Ovary (tissue), 9 donors: ENCODE results near the gene VWA5B1. TPM values are rescaled to one million over a fixed set of nuclear protein-coding genes. Genes with fewer than 3 reads are reported as not detected.

Source experiments
- DNase-seq, 5 donors: peaks; one replicate each; pipeline ENCODE4 v3.0.0-alpha.2; 2019 to 2020
- H3K27ac ChIP-seq, 2 donors: fragments of 200-600 bp; one replicate each; pipeline versions ENCODE4 v1.5.1 to v1.8.0; 2019 to 2022
- H3K27me3 ChIP-seq: fragments of 200-600 bp; one replicate; pipeline ENCODE4 v1.8.0; 2022
- H3K36me3 ChIP-seq: fragments of 200-600 bp; sonication (generic); one replicate; pipeline ENCODE4 v1.5.1; 2019
- H3K4me1 ChIP-seq: one replicate; pipeline ENCODE4 v1.8.1; 2013; ENCODE audit warnings: mild to moderate bottlenecking, moderate library complexity; ENCODE audit not compliant: insufficient read depth
- H3K4me3 ChIP-seq: fragments of 200-600 bp; sonication (generic); one replicate; pipeline ENCODE4 v1.5.1; 2017
- H3K9me3 ChIP-seq, 2 donors: fragments of 200-600 bp in 1 of 2; sonication (generic) in 1 of 2; one replicate each; pipeline versions ENCODE4 v1.5.1 to v1.8.1; 2013 to 2019; ENCODE audit warnings: mild to moderate bottlenecking in 1 of 2, moderate library complexity in 1 of 2
- CTCF ChIP-seq, 3 donors: fragments of 450-650 bp in 2 of 3; fragments of 200-600 bp in 1 of 3; IDR thresholded peaks; one replicate each; pipeline versions ENCODE4 v1.5.1 to v1.8.0; 2016 to 2022; ENCODE audit warnings: antibody characterized with exemption in 3 of 3, mild to moderate bottlenecking in 1 of 3
- EP300 ChIP-seq: sonication (generic); formaldehyde crosslinking; IDR thresholded peaks from one replicate; pipeline ENCODE4 v1.6.1; 2017; ENCODE audit warnings: antibody characterized with exemption
- POLR2A ChIP-seq: fragments of 450-650 bp; IDR thresholded peaks from one replicate; pipeline ENCODE4 v1.6.1; 2017; ENCODE audit warnings: antibody characterized with exemption, mild to moderate bottlenecking, moderate library complexity
- WGBS, 3 donors: extraction: QIAGEN DNeasy Blood & Tissue Kit in 1 of 3; methylation state at CpG; one replicate each; pipeline versions ENCODE4 v1.1.5 to v1.1.7; 2013 to 2017; 5-methylcytosine and 5-hydroxymethylcytosine counted together
- intact Hi-C, 4 donors: fragments of 100-400 bp; cut with DNase I; formaldehyde crosslinking; loops; one replicate each; pipeline versions ENCODE4 v1.11.0 to v1.15.1; 2022 to 2023
- polyA plus RNA-seq, 2 donors: library from polyadenylated mRNA; stranded (reverse); fragments of 200-250 nt in 1 of 2; fragments of 350-450 nt in 1 of 2; fragmentation: Illumina TruSeq in 1 of 2; extraction: RNeasy Lipid Tissue Mini Kit (QIAGEN cat#74804) in 1 of 2; gene quantifications; one replicate each; pipeline ENCODE4 v1.2.3, GENCODE V29; 2013 to 2014
- total RNA-seq, 7 donors: library from RNA; depleted of rRNA in 2 of 7; stranded (reverse); fragments of >200 nt in 2 of 7; fragmentation: NEBNext Ultra II Directional in 3 of 7; extraction: Animal tissue kit (Norgen Biotek cat#: 25700) in 3 of 7; gene quantifications; one replicate each; pipeline versions ENCODE4 v1.1.0 to v1.2.4, GENCODE V29; 2016 to 2023
- donor health status: DM: no; HTN: no; CAD: no; lungs with moderate emphysema.
- donor health status: DM: no; HTN: no; CAD: no.
- donor health status: Bipolar disorder and iron deficiency.
- donor health status: DM: yes; HTN: yes; CAD: no.
- donor health status: DM: no; HTN: no; CAD: no.
- donor health status: DM: yes; HTN: yes; CAD: no.

VWA5B1 gene
- total and polyA plus RNA-seq, 9 donors = 0.10 to 1.5 (median 0.21) TPM; not detected in 5

- Histone ChIP-seq H3K4me3 (no peak overlapping the region), H3K9me3 (no peaks in the 10 kb centered on the region), H3K27ac (no peak overlapping the region), H3K36me3 (no peaks in the 10 kb centered on the region), H3K4me1 (peaks cover 8% of the 10 kb centered on the region), H3K27me3 (no peaks in the 10 kb centered on the region)
- TF ChIP-seq CTCF (IDR thresholded peaks at IDR 0.05) = no peak
- no peak for DNase-seq
- intact Hi-C loops = no loop called here
- 8 to 20% (median 13%) methylated on average over 3 of the region's 3 CpGs for WGBS, 3 donors
These were observed 35.3 kb downstream of the VWA5B1 start for GRCh38 chr1:20325844-20326420.

- no peak overlapping the region for H3K4me3 ChIP-seq
- intact Hi-C loops = no loop called here
- DNase-seq = no peak
- H3K4me1 ChIP-seq = peaks cover 8% of the 10 kb centered on the region
- no peaks in the 10 kb centered on the region for H3K36me3 ChIP-seq
- H3K9me3 ChIP-seq = no peaks in the 10 kb centered on the region
- no peaks in the 10 kb centered on the region for H3K27me3 ChIP-seq
- 58 to 65% (median 62%) methylated on average over 6 of the region's 6 CpGs for WGBS, 3 donors
- H3K27ac ChIP-seq = no peak overlapping the region
- TF ChIP-seq EP300 (no peak), POLR2A (no peak), CTCF (IDR thresholded peaks at IDR 0.05) (no peak)
These were observed 36.8 kb downstream of the VWA5B1 start for GRCh38 chr1:20327467-20327866.

- TF ChIP-seq CTCF (IDR thresholded peaks at IDR 0.05) = no peak
- TF ChIP-seq POLR2A = no peak
- TF ChIP-seq EP300 = no peak
- WGBS, 3 donors = 56 to 59% (median 59%) methylated on average over 7 of the region's 7 CpGs
- H3K36me3 ChIP-seq = no peaks in the 10 kb centered on the region
- H3K9me3 ChIP-seq = no peaks in the 10 kb centered on the region
- H3K4me3 ChIP-seq = no peak overlapping the region
- intact Hi-C loops = no loop called here
- no peak for DNase-seq
- H3K27ac ChIP-seq = no peak overlapping the region
- H3K4me1 ChIP-seq = peaks cover 8% of the 10 kb centered on the region
- H3K27me3 ChIP-seq = no peaks in the 10 kb centered on the region
These were observed 37.5 kb downstream of the VWA5B1 start for GRCh38 chr1:20328201-20328600.

- H3K27ac ChIP-seq = no peak overlapping the region
- H3K4me3 ChIP-seq = no peak overlapping the region
- TF ChIP-seq EP300 (no peak), CTCF (IDR thresholded peaks at IDR 0.05) (no peak), POLR2A (no peak)
- intact Hi-C loops = no loop called here
- no peaks in the 10 kb centered on the region for H3K27me3 ChIP-seq
- DNase-seq = no peak
- no peaks in the 10 kb centered on the region for H3K9me3 ChIP-seq
- WGBS, 3 donors = 83 to 85% (median 84%) methylated on average over 14 of the region's 14 CpGs
- H3K36me3 ChIP-seq = no peaks in the 10 kb centered on the region
- peaks cover 4% of the 10 kb centered on the region for H3K4me1 ChIP-seq
These were observed 39.3 kb downstream of the VWA5B1 start for GRCh38 chr1:20329793-20330542.
